ENCODE data around the gene SIGLECL1.

The SIGLECL1 gene

DNA sequence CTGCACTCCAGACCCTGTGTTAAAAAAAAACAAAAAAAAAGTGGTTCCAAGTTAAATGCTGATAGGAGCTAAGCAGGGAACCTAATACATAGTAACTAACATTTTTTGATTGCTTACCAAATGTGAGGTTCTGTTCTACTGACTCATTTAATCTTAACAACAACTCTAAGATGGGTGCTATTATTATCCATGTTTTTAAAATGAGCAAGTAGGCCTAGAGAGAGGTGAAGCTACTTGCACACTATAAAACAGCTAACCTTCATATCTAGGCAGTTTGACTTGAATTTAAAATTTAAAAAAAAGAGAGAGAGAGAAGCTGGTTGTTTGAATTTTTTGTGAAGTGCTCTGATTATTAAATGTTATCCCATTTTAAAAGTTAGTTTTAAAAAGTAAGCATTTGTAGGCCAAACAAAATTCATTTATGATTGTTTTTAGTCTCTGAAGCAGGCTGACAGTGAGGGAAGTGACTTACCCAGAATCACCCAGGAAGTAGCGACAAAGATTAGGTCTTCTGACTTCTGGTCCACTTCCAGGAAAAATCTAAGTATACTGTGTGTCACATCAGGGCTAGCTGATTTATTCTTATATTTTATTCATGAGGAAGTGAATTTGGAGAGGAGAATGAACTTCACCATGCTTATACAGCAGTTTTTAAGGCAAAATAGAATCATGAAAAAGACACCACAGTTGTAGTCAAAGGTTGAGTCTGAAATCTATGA lies 2.4 kb downstream of the SIGLECL1 start:
- no peak for DNase-seq

DNA sequence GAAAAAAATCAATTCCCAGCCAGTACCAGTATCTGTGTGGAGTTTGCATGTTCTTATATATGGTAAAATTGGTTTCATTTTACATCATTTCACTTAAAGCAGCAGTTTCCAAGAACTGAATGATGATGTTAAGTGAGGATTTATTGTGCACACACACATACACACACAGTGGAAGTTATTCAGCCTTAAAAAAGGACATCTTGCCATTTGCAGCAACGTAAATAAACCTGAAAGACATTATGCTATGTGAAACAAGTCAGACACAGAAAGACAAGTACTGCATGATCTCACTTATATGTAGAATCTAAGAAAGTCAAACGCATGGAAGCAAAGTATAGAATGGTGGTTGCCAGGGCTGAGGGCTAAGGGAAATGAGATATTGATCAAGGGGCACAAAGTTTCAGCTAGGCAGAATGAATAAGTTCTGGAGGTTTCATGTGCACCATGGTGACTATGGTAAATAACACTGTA lies 5.3 kb downstream of the SIGLECL1 start:
- no peak for DNase-seq

DNA sequence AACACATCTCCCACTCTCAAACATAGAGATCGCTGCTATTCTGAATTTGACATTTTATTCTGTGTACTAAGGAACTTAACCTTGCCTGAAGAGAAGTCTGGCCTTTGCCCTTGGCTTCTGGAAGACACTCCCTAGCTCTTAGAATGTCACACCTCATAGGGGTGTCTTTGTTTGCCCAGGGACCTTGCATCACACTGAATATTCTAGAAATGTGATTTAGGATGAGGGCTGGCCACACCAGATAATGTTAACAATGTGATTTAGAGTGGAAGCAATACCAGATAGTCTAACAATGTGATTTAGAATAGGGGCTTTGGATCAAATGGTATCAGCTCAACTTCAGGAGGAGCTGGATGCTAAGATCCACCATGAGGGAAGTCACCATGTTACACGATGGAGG lies 6.6 kb downstream of the SIGLECL1 start:
- DNase-seq = no peak

DNA sequence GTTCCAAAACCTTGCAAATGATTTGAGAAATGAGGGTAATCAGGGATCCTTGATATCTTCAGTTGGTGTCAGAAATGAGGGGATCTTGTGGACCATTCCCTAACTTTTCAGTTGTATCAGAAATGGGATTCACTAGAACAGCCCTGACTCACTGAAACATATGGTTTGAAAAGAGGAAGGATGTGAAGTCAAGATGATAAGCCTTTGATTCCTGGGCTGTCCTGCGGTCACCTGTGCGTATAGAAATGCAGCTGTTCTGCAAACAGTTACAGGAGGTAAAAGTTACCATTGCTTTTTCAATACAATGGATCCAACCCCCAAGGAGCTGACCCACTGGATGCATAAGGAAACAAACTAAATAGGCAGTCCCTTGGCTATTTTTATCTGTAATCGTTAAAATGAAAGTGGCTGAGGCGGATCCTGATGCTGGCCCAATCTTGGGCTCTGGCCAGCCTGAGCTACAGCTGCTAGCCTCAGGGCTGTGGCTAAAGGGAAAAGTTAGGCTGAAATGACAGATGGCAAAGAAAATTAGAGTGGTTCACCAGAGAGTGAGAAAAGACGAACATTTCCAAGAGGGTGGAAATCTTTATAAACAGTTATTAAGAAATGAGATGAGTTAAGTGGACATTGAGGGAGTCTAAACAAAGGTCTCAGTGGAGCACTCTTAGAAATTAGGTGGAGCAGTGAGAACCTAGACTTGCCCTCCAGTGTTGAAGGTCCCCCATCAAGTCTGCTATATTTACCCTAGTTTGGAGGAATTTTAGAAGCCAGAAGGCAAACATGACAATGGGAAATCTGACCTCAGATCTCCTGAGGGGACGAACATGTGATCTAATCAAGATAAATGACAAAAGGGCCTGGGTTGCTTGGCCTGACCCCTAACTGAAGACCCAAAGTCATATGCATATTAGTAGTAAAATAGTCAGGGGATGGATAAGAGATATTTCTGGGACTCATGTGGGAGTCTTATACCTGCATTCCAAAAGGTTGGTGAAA lies 7.6 kb downstream of the SIGLECL1 start:
- no peak for DNase-seq

DNA sequence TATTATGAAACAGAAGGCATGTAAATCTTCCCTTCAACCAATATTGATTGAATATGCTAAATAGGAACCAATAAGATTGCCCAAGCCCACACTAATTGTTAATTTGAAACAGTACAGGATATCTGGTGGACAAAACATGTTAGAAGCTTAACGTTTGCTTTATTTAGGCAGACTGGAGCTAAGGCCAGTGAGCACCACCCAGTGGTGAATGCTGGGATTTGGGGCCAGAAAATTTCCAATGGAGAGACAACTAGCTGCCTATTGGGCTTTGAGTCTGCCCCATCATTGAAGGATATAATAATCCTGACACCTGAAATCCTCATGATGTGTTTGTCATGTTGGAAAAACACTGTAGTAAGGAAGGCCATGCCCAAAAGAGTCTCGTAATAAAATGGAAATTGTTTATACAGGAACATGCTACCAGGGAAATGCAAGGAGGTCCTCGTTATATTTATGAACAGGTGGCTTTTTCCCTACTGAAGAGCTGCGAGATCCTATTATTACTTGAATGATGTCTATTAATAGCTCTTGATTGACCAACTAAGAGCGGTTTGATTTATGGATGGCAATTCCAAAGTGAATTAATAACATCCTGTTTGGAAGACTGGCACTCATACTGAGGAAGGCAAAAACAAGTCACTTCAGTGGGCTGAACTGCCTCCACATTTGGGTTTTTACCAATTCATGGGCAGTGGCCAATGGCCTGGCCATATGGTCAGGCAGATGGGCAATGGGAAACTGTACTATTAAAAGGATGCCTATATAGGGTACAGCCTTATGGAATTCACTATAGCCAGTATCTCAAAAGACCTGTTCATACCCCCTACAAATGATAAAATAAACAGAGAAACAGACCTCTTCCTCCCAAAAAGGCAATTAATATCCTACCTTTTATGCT lies 8.7 kb downstream of the SIGLECL1 start:
- DNase-seq = no peak

DNA sequence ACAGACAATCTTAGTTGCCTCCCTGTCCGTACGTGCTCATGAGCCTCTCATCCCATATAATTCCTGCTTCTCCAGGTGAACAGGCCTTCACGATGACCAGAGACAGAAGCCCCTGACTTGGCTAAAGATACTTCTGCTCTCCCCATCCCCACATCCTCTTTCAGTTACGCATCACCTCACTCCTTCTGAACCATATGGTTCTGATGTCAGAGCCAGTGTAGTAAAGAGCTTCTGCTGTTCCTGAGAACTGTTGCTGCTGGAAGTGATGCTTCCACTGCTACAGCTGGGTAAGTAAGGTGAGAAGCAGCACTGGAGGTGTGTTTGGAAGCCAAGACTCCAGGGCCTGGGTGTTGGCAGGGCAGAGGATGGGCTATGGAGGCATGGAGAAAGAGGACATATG lies 12.9 kb downstream of the SIGLECL1 start:
- no peak for DNase-seq

DNA sequence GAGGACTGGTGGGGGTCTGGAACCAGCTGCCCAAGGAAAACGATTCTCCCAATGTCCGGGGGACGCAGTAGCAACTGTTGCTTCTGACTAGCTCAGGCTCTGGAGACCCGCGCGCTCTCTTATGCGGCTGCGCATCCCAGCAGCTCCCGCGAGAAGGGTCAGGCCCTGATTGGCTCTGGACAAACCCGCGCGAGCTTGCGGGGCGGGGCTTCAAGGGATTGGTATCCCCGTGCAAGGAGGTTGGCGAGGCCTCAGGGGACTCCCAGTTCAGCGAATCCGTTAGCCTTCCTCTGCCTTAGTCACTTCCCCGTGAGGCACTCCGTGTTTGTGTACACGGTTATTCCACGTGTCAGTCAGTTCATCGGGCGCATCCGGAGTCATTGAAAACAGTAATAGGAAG lies 20.2 kb downstream of the SIGLECL1 start:
- no peak for DNase-seq

DNA sequence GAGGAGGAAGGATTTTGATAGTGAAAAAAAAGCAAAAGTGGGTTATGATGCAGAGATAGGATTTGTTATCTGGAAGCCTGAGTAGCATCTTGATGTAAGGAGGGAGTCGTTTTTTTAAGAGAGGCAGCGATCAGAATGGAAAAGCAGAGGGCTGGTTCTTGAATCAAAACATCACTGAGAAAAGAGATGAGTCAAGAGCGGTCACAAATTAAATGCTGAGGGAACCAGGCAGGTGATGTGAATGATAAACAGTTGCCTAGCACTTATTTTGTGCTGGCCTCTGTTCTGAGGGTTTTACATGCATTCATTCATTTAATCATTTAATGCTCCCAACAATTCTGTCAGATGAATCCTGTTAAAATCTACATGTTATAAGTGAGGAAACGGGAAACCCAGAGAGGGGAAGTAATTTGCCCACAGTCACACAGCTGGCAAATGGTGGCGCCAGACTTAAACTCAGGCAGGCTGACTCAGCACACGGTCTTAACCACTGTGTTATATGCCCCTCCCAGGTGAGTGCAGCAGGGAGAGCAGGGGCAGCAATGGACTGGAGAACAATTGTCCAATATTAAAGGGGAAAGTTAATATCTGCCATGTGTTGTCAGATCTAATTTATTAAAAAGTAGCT lies 21.4 kb downstream of the SIGLECL1 start:
- DNase-seq = no peak

DNA sequence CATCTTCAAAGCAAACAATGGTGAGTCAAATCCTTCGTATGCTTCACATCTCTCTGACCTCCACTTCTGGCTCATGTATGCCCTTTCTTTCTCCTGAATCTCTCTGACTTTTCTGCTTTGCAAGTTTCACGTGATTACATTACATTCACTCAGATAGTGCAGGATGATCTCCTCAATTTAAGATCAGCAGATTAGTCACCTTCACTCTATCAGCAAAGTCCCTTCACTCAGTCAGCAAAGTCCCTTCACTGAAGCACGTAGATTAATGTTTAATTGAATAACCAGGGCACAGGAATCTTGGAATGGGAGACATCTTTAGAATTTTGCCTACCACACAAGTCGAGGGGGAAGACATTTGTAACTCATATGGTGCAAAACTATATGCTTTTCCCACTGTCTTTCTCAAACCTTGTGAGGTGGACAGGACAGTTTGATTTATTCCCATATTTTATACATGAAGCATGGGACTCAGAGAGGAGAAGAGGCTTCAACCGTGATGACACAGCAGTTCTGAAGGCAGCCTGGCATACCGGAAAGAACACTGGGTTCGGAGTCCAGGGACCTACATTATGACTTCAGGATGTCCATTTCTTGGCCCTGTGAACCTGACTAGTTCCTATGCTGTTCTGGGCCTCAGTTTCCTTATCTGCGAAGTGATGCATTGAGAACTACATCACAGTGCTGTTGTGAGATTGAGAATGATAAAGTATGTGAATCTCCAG lies 23.3 kb downstream of the SIGLECL1 start:
- no peak for DNase-seq

DNA sequence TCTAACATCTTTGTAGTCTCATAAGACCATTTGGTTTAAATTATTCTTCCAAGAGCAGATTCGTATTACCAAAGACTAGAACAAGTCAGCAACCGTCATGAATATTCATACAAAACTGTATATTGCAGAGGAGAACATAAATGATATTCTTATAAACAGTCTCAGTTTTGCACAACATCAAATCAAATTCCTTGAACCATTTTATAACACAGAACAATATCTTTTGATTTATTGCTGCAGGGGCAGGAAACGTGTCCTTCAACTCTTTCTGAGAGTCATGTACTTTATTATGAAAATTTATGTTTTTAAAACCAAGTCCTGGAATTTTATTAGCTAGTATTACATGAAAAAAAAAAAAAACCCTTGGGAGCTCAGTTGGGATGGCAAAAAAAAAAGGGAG lies 26.2 kb downstream of the SIGLECL1 start:
- DNase-seq = no peak

DNA sequence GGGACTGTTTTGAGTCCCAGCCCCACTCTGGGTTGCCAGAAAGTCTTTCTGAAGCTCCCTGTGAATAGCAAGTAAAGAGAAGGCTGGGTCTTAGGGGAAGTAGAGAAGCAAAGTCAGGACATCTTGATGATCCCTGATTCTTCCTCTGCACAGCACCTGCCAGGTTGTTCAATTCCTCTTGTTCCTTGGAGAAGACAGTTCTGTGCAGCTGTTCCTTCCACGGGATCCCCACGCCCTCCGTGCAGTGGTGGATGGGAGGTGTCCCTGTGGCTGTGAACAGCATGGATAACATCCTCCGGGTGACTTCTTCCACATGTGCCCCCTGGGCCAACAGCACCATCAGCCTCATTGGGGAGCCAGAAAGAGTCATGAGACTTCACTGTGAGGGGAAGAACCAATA lies 31.5 kb downstream of the SIGLECL1 start:
- no peak for DNase-seq

DNA sequence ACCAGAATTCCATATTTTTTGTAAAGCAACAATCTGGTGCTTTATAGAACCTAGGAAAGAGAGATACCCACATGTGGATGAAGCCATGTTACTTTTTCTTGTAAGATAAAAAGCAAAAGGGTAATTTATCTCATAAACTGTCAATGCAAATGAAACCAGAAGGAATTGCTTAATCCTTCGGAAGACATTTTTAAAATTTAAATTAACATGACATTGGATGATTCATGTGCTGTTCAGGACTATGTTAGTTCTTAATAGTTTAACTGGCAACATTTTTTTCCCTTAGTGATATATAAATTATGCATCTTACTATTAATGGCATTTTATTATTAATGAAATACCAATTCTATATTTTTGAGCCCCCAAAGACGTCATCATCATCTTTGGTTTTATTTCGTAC lies 34.8 kb downstream of the SIGLECL1 start:
- DNase-seq = no peak

DNA sequence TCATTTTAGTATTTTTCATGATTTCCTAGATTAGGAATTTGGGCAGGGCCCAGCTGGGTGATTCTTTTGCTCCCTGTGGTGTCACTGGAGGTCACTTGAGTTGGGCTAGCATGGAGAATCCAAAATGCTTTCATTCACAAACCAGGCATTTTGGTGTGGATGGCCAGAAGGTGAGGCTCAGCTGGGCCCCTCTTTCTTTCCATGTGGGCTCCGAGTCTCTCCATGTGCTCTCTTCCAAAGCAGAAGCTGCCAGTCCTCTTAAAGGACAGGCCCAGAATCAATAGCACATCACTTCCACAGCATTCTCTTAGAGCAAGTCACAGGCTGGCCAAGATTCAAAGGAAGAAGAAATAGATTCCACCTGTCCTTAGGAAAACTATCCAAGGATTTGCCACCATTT lies 38.8 kb downstream of the SIGLECL1 start:
- no peak for DNase-seq

DNA sequence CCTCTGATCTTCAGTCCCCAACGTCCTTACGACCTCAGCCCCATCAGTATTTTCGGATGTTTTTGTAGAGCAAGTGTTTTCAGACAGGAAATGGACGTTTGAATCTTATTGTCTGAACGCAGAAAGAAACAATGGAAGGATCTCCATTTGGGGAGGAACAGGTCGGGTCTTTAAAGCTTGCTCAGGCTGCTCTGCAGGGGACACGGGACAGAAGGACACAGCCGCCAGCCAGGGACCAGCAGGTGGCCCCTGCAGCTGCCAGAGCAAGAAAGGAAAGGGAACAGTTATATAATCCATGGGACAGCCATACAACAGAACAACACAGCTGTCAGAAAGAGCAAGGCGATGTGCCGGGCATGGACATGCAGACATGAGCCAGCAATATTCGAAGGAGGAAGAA lies 42.1 kb downstream of the SIGLECL1 start:
- DNase-seq = no peak

DNA sequence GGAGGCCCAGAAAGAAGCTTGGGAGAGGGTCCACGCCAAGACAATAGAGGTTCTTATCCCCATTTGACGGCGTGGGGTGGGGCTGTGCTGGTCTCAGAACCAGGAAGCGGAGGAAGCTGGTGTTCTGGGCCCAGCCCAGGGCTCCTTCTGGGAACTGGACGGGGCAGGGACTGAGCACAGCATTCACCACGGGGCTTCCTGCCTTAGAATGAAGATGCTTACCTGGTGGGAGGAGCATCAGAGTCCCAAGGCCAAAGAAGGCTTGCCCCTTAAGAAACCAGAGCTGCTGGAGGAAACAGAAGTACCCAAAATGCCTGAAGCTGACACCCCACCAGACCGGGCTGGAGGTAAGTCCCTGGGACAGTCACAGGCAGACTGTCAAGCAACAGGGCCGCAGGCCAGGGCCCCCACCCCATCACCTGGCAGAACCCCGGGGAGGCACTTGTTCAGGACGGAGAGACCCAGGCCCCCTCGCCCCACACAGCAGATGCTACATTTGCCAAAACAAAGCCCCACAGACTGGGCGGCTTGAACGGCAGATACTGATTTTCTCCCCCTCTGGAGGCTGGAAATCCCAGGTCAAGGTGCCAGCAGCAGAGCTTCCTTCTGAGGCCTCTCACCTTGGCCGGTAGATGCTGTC lies 42.8 kb downstream of the SIGLECL1 start:
- no peak for DNase-seq

DNA sequence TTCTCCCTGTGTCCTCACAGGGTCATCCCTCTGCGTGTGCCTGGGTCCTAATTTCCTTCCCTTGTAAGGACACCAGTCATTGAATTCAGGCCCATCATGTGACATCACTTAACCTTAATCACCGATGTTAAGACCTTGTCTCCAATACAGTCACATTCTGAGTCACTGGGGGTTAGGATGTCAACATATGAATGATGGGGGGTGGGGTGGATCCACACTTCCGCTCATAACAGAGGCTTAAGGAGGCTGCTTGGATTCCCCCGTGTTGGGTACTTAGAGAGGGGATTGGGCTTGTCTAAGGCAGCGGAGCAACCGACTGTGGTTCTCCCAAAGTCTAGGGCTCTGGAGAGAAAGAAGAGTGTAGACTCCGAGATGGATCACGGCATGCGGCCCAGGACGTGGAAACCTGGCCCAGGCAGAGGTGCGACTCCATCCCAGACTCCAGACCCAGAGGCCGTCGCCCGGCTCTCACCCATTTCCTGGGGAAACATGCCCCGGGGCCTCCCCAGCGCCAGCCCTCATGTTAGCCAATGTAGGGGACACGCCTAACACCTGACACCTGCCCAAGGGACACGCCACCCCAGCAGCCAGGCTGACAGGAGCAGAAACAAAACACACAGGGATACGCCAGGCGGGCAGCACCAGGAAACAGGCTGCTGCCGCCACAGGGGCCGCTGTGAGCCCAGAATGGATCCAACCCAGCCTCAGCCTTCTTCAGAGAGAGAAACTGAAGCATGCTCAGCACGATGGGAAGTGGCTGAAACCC lies 43.5 kb downstream of the SIGLECL1 start:
- DNase-seq = no peak

DNA sequence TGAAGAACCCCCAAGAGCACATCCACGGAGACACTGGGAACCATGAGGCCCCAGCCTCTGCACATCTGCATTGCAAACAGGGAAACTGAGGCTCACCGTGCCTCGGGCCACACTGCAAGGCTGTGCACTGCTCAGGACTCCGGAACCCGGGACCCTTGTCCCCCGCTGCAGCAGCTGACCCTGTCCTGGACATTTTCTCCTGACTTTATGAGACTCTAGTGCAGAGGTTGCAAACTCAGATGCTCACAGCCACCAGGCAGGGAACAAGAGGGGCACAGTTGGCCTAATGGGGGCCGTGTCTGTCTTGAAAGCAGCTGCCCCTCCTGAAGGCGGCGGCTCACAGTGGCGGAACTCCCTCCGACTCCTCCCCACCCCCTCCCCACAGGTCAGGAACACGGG lies 44.1 kb downstream of the SIGLECL1 start:
- DNase-seq = no peak

DNA sequence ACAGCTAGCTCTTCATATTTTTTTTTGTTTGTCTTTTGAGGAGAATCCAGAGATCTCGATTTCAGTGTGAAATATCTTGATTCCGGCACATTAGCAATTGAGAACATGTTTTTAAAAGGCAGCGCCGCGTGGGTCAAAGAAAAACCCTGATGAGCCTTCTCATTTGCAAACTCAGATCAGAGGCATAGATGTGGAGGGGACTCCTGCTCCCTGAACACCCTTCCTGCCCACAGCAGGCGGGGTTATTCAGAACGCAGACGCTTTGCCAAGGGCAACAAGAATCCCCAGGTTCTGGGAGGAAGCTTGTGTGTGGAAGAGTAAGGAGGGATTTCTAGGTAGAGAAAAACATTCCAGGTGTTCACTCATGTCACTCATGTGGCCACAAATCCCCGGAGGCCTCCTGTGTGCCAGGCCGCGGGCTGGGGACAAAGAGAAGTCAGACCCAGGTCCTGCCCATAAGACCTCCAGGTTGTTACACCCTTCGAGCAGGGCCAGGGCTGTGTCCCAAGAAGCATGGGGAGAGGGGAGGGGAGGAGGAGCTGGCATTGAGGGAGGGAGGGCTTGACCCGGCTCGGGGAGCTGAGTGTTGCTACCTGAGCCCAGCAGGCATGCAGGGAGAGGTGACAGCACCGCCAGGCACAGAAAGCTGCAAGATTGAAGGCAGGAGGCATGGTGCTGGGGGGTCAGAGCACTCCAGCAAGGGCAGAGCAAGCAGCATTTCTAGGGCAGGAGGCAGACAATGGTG lies 44.7 kb downstream of the SIGLECL1 start:
- no peak for DNase-seq

DNA sequence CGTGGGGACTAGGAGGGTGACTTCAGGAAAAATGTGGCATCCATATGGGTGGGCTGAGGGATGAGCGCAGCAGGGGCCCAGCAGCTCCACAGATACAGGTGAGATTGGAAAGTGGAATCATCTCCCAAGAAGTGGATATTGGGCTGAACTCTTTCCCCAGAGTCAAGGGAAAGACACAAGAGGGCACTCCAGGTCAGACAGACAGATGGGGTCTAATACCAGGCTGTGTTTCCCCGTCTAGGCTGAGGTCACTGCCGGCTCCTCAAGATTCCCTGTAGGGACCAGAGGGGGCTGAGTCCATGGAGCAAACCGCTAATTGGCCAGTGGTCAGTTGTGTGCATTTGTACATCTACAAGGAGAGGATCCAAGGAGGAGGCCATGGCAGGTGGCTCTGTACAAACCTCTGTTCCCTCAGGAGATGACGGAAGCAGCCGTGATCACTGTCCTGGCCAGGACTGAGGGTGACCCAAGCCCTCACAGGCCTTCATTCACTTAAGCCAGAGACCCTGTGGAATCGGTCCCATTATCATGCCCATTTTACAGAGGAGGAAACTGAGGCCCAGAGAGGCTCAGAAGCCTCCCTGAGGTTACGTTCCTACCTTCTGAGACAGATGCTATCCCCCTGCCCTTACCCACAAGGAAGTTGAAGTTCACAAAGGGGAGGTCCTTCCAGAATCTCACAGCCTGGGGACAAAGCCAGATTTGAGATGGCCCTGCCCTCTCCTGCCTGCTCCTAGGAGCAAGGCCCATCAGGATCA lies 45.6 kb downstream of the SIGLECL1 start:
- DNase-seq = no peak

Measured in amniotic stem cell (primary cell).